T-cell (primary cell): Measurements from ENCODE around the gene TBCA. TPM values are rescaled to one million over a fixed set of nuclear protein-coding genes. Genes with fewer than 3 reads are reported as not detected.

Experiments used
- ATAC-seq, 4 experiments: fragments of 200-7000 bp in 3 of 4; fragments of 150-1000 bp in 1 of 4; cut with Tn5 transposase; replicated peaks in 1 of 4; 1 replicate in 3 of 4; 2 replicates in 1 of 4; pipeline ENCODE4 v1.10.0; 2021; ENCODE audit warnings: moderate library complexity in 3 of 4, mild to moderate bottlenecking in 2 of 4, moderate number of reproducible peaks in 1 of 4
- CTCF ChIA-PET, 2 donors: fragments of 300-600 bp; sonication (Branson Sonifier 250); formaldehyde crosslinking; loops; one replicate each; lab custom pipeline; 2022; ENCODE audit warnings: antibody characterized with exemption in 2 of 2; lab: Charles Lee
- POLR2A ChIA-PET, 2 donors: fragments of 300-600 bp; sonication (Branson Sonifier 250); formaldehyde crosslinking; loops; one replicate each; lab custom pipeline; 2022; ENCODE audit warnings: antibody characterized with exemption in 2 of 2; lab: Charles Lee
- DNase-seq, 35 experiments: peaks; one replicate each; pipeline versions ENCODE4 v3.0.0 to v3.0.0-alpha.2; 2013 to 2023
- H3K27ac ChIP-seq: one replicate; pipeline ENCODE4 v1.5.1; 2013; ENCODE audit warnings: low read length
- H3K27me3 ChIP-seq, 2 experiments: replicated peaks in 1 of 2; 1 replicate in 1 of 2; 2 replicates in 1 of 2; pipeline versions ENCODE4 v1.6.1 to v1.7.0; 2013; ENCODE audit warnings: low read length in 1 of 2, mixed read lengths in 1 of 2; ENCODE audit not compliant: control insufficient read depth in 2 of 2, insufficient read depth in 2 of 2; ENCODE audit errors: extremely low read depth in 1 of 2
- H3K36me3 ChIP-seq, 2 donors: 1 replicate in 1 of 2; 2 replicates in 1 of 2; pipeline versions ENCODE4 v1.6.1 to v1.7.0; 2013; ENCODE audit warnings: low read length in 1 of 2; ENCODE audit not compliant: control insufficient read depth in 2 of 2, insufficient read depth in 1 of 2; ENCODE audit errors: extremely low read depth in 1 of 2
- H3K4me1 ChIP-seq, 2 experiments: 1 replicate in 1 of 2; 2 replicates in 1 of 2; pipeline versions ENCODE4 v1.6.1 to v1.7.0; 2013; ENCODE audit warnings: low read length in 2 of 2, mixed read lengths in 1 of 2; ENCODE audit not compliant: insufficient read depth in 2 of 2, control insufficient read depth in 1 of 2; ENCODE audit errors: extremely low read depth in 1 of 2
- H3K4me3 ChIP-seq, 2 donors: 1 replicate in 1 of 2; 2 replicates in 1 of 2; pipeline versions ENCODE4 v1.5.1 to v1.7.0; 2013; ENCODE audit warnings: mild to moderate bottlenecking in 2 of 2, low read length in 1 of 2, moderate library complexity in 1 of 2; ENCODE audit not compliant: control insufficient read depth in 1 of 2; ENCODE audit errors: extremely low read depth in 1 of 2
- H3K9me3 ChIP-seq: 2 replicates; pipeline ENCODE4 v1.7.0; 2013
- H3K27ac Mint-ChIP-seq, 2 donors: one replicate each; pipeline ENCODE4 v1.8.0; 2020 to 2021; ENCODE audit warnings: mild to moderate bottlenecking in 2 of 2, mixed read lengths in 2 of 2
- H3K27me3 Mint-ChIP-seq, 2 donors: one replicate each; pipeline ENCODE4 v1.8.0; 2021 to 2022; ENCODE audit warnings: mixed read lengths in 2 of 2
- H3K36me3 Mint-ChIP-seq: one replicate; pipeline ENCODE4 v1.8.0; 2021; ENCODE audit warnings: mixed read lengths
- H3K4me1 Mint-ChIP-seq, 3 donors: one replicate each; pipeline ENCODE4 v1.8.0; 2020 to 2022; ENCODE audit warnings: mixed read lengths in 3 of 3, mild to moderate bottlenecking in 1 of 3
- H3K4me3 Mint-ChIP-seq, 3 donors: one replicate each; pipeline ENCODE4 v1.8.0; 2020 to 2022; ENCODE audit warnings: mild to moderate bottlenecking in 3 of 3, mixed read lengths in 3 of 3, moderate library complexity in 3 of 3
- H3K9me3 Mint-ChIP-seq, 3 donors: one replicate each; pipeline ENCODE4 v1.8.0; 2020 to 2022; ENCODE audit warnings: mixed read lengths in 3 of 3
- WGBS: methylation state at CpG from one replicate; pipeline ENCODE4 v1.1.5; 2013; ENCODE audit warnings: missing lambda C conversion rate; ENCODE audit not compliant: insufficient coverage; 5-methylcytosine and 5-hydroxymethylcytosine counted together
- total RNA-seq, 35 experiments: library from RNA in 6 of 35; stranded (reverse) in 6 of 35; fragments of 120-200 nt in 1 of 35; gene quantifications; one replicate each; pipeline versions ENCODE4 v1.2.1 to v1.2.4 and lab custom pipeline; 2013 to 2026

Gene TBCA
- total RNA-seq, 5 donors from 2014 or later (not counting 1 experiment from before 2014, with no cell fraction given), result 81.5 to 114 (median 93.4) TPM

DNA sequence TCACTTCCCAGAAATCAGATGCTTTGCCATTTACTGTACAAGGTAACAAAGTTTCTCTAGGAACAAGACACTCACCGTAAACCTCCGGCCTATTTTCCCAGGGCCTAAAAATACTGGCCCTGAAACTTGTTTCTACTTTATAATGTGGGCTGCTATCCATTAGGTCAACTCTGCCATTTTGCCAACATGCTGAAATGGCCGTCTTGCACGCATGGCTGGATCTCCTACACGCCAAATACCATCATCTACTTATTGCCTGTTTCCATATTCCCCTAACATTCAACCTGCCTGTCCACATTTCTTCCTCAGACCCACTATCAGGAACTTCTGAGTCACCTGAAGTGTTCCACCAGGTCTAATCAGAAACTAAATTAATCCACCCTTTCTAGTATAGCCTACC is 4.7 kb downstream of the TBCA start:
- ATAC-seq (no peak), DNase-seq (no peak)
- peaks cover 53 to 76% (median 69%) of the 10 kb centered on the region in 3 donors for H3K4me1 Mint-ChIP-seq
- Histone ChIP-seq H3K9me3 (no peaks in the 10 kb centered on the region), H3K27me3 (no peaks in the 10 kb centered on the region), H3K4me1 (peaks cover 16 to 23% of the 10 kb centered on the region in 2 experiments), H3K27ac (no peak overlapping the region), H3K4me3 (no peak overlapping the region), H3K36me3 (peaks cover 2 to 15% of the 10 kb centered on the region in 2 donors)
- no peaks in the 10 kb centered on the region for H3K27me3 Mint-ChIP-seq
- CTCF ChIA-PET, result no interaction called here
- peak overlapping the region in 1 of 3 donors; percentile 25 for H3K4me3 Mint-ChIP-seq
- H3K27ac Mint-ChIP-seq, result no peak overlapping the region
- H3K36me3 Mint-ChIP-seq, result peaks cover 39% of the 10 kb centered on the region
- 74% methylated on average over 5 of the region's 5 CpGs for WGBS
- POLR2A ChIA-PET, result no interaction called here
- H3K9me3 Mint-ChIP-seq, result no peaks in the 10 kb centered on the region

DNA sequence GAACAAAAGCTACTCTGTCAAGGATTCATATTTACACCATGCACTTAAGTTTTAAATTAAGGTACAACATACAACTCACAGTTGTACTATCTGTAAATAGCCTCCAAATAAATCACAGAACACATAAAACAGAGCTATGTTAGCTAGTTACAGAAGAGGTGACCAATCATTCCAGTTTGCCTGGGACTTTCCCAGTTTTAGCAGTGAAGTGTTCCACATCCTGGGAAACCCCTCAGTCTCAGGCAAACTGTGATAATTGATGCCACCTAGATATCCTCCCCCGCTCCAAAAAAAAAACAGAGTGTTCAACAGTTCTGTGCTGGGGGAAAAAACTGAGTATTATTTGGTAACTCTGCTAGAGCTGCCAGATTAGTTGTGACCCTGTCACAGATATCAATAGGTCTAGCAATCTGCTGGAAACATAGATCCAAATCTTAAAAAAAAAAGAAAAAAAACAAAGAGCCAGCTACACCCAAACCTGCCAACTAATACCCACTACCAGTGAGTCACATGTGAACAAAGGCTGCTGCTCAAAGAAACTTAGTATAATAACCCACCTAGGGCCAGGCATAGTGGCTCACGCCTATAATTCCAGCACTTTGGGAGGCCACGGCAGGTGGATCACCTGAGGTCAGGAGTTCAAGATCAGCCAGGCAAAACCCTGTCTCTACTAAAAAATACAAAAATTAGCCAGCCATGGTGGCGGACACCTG is 5.7 kb downstream of the TBCA start:
- no peaks in the 10 kb centered on the region for H3K9me3 Mint-ChIP-seq
- CTCF ChIA-PET, result interaction anchor here (0.5 to 0.9 kb wide), 2 partner anchors 518 to 733 kb away, joined by 3 read pairs; no protein-coding TSS in a partner anchor
- peaks cover 15 to 20% of the 10 kb centered on the region in 2 experiments for H3K4me1 ChIP-seq

DNA sequence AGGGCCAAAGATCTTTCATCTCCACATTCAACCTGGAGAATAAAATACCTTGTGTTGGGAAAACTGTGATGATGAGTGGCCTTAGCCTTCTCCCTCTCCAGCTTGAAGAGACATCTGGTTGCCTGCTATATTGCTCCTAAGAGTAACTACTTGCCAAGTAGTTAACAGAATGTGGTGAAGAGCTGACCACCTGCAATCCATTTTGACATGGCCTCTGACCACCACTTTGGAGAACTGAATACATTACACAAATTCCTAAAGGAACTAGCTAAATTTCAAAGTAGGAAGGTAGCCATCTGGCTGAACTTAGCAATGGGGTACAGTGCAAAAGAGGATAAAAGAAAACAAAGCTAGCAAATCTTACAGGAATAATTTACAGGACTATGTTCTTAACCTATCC is 7.2 kb downstream of the TBCA start:
- H3K4me3 ChIP-seq, result no peak overlapping the region
- peaks cover 40% of the 10 kb centered on the region for H3K36me3 Mint-ChIP-seq

More for the DNA sequence above, 5.7 kb downstream of the TBCA start:
- H3K36me3 Mint-ChIP-seq, result peaks cover 44% of the 10 kb centered on the region
- POLR2A ChIA-PET, result interaction anchor here in 1 of 2 donors (0.6 kb wide), 1 partner anchor 19 kb away, joined by 4 read pairs; no protein-coding TSS in a partner anchor
- H3K4me1 Mint-ChIP-seq, result peaks cover 57 to 77% (median 71%) of the 10 kb centered on the region in 3 donors
- H3K4me3 Mint-ChIP-seq, result no peak overlapping the region
- H3K36me3 ChIP-seq, result peaks cover 2 to 15% of the 10 kb centered on the region in 2 donors
- no peak overlapping the region for H3K27ac Mint-ChIP-seq
- H3K9me3 ChIP-seq, result no peaks in the 10 kb centered on the region
- ATAC-seq, result peak in 1 of 4 experiments; percentile 50
- 92% methylated on average over 2 of the region's 4 CpGs for WGBS
- H3K27ac ChIP-seq, result no peak overlapping the region
- no peak overlapping the region for H3K4me3 ChIP-seq
- no peaks in the 10 kb centered on the region for H3K27me3 ChIP-seq
- no peaks in the 10 kb centered on the region for H3K27me3 Mint-ChIP-seq
- peak in 1 of 35 experiments; percentile 27 for DNase-seq

DNA sequence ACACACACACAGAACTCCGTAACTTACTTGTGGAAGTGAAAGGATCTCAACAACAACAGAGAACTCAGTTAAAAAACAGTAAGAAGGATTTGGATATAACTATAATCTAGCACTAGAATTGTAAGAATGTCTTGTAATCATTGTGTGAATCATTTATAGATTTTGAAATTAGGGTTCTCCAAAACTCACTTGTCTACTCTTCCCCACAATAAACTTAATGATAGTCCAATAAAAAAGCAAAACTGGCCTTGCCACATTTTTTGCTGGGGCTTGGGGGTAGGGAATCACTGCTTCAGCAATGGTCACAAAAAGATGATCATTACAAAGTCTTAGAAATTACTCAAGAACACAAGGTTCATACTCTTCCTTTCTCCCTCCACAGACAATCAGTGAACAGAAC is 8.8 kb downstream of the TBCA start:
- Mint-ChIP-seq H3K36me3 (peaks cover 44% of the 10 kb centered on the region), H3K4me1 (peaks cover 42 to 56% (median 51%) of the 10 kb centered on the region in 3 donors), H3K27ac (no peak overlapping the region), H3K9me3 (no peaks in the 10 kb centered on the region), H3K4me3 (no peak overlapping the region), H3K27me3 (no peaks in the 10 kb centered on the region)
- WGBS, result no CpG with 5 or more reads among the region's 1 CpG
- no peak overlapping the region for H3K4me3 ChIP-seq
- peaks cover 4% of the 10 kb centered on the region in 2 experiments for H3K4me1 ChIP-seq
- no peak for ATAC-seq
- H3K27ac ChIP-seq, result no peak overlapping the region
- peaks cover 2% of the 10 kb centered on the region for H3K9me3 ChIP-seq
- CTCF ChIA-PET, result no interaction called here
- no peaks in the 10 kb centered on the region for H3K27me3 ChIP-seq
- POLR2A ChIA-PET, result no interaction called here
- no peak for DNase-seq
- peaks cover 2 to 12% of the 10 kb centered on the region in 2 donors for H3K36me3 ChIP-seq

More for the DNA sequence above, 7.2 kb downstream of the TBCA start:
- CTCF ChIA-PET, result no interaction called here
- H3K4me1 ChIP-seq, result peaks cover 8 to 10% of the 10 kb centered on the region in 2 experiments
- DNase-seq, result no peak
- Mint-ChIP-seq H3K27ac (no peak overlapping the region), H3K27me3 (no peaks in the 10 kb centered on the region), H3K4me3 (no peak overlapping the region), H3K4me1 (peaks cover 48 to 66% (median 63%) of the 10 kb centered on the region in 3 donors), H3K9me3 (no peaks in the 10 kb centered on the region)
- no peaks in the 10 kb centered on the region for H3K9me3 ChIP-seq
- H3K27me3 ChIP-seq, result no peaks in the 10 kb centered on the region
- ATAC-seq, result no peak
- POLR2A ChIA-PET, result no interaction called here
- no peak overlapping the region for H3K27ac ChIP-seq
- peaks cover 2 to 12% of the 10 kb centered on the region in 2 donors for H3K36me3 ChIP-seq

DNA sequence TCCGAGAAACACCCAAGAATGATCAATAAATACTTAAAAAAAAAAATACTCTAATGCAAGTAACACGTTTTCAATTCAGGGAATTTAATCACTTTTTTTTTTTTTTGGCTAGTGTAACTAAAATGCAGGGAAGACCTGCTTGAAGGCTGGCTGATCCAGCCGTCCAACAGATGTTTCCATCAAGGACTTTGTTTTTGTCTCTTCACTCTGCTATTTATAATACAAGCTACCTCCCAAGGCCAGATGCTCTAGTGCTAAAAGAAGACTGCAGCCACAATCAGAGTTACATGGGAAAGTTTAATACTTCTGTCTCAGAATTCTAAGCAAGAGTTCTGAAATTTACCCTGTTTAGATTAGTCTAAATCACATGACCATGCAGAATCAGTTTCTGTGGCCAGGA is 14.5 kb downstream of the TBCA start:
- ChIA-PET POLR2A (no interaction called here), CTCF (no interaction called here)
- peaks cover 2% of the 10 kb centered on the region for H3K9me3 ChIP-seq
- Mint-ChIP-seq H3K4me1 (peaks cover 44 to 49% (median 48%) of the 10 kb centered on the region in 3 donors), H3K4me3 (no peak overlapping the region), H3K27ac (no peak overlapping the region), H3K27me3 (no peaks in the 10 kb centered on the region), H3K9me3 (no peaks in the 10 kb centered on the region), H3K36me3 (peaks cover 45% of the 10 kb centered on the region)
- WGBS, result no CpG with 5 or more reads among the region's 3 CpGs
- H3K4me3 ChIP-seq, result no peak overlapping the region
- DNase-seq (no peak), ATAC-seq (no peak)
- peaks cover 0 to 3% of the 10 kb centered on the region in 2 donors for H3K36me3 ChIP-seq
- H3K4me1 ChIP-seq, result no peaks in the 10 kb centered on the region
- no peak overlapping the region for H3K27ac ChIP-seq
- H3K27me3 ChIP-seq, result no peaks in the 10 kb centered on the region

DNA sequence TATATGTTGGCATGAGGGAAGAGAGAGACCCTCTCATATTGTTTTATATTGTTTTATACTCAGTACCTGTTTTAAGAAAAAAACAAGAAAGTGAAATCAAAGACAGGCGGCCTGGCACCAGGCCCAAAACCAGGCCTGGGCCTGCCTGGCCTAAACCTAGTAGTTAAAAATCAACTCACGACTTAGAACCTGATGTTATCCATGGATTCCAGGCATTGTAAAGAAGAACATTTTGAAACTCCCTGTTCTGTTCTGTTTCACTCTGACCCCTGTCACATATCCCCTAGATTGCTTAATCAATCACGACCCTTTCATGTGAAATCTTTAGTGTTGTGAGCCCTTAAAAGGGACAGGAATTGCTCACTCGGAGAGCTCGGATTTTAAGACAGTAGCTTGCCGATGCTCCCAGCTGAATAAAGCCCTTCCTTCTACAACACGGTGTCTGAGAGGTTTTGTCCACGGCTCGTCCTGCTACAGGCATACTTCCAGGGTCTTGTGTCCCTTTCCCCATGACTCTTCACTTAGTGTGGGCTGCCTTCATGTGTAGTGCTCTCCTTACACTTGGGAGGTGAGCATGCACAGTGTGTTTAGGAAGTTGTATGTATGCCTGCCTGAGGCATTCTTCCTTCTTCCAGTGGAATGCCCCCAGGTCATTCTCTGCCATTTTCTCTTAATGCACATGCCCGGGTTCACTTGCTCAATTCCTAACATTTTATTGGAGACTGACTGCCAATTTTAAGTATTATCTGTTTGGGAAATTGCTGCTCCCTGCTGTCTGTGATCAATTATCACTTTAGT is 17.8 kb downstream of the TBCA start:
- Histone ChIP-seq H3K9me3 (no peaks in the 10 kb centered on the region), H3K27me3 (no peaks in the 10 kb centered on the region), H3K27ac (no peak overlapping the region), H3K4me3 (no peak overlapping the region), H3K36me3 (peaks cover 0 to 2% of the 10 kb centered on the region in 2 donors), H3K4me1 (no peaks in the 10 kb centered on the region)
- H3K36me3 Mint-ChIP-seq, result peaks cover 38% of the 10 kb centered on the region
- POLR2A ChIA-PET, result no interaction called here
- no peaks in the 10 kb centered on the region for H3K9me3 Mint-ChIP-seq
- H3K27me3 Mint-ChIP-seq, result no peaks in the 10 kb centered on the region
- ATAC-seq (no peak), DNase-seq (no peak)
- H3K4me1 Mint-ChIP-seq, result peaks cover 42 to 55% (median 50%) of the 10 kb centered on the region in 3 donors
- H3K27ac Mint-ChIP-seq, result no peak overlapping the region
- no peak overlapping the region for H3K4me3 Mint-ChIP-seq
- CTCF ChIA-PET, result no interaction called here
- WGBS, result no CpG with 5 or more reads among the region's 10 CpGs
